Stromal cell of bone marrow (primary cell): Measurements from ENCODE around the gene PPARG.

Experiments used
- DNase-seq: peaks from one replicate; pipeline ENCODE4 v3.0.0-alpha.2; 2012; ENCODE audit warnings: low read depth

The PPARG gene

GRCh38 chr3:12313519-12313918 lies 24.6 kb downstream of the PPARG start:
- no peak for DNase-seq

GRCh38 chr3:12316253-12316652 lies 27.4 kb downstream of the PPARG start:
- no peak for DNase-seq

- DNase-seq, result no peak
These were observed 28.0 kb downstream of the PPARG start for GRCh38 chr3:12316729-12317351.

- no peak for DNase-seq
These were observed 29.0 kb downstream of the PPARG start for GRCh38 chr3:12317914-12318313.

GRCh38 chr3:12318758-12319621 lies 30.1 kb downstream of the PPARG start:
- no peak for DNase-seq

- DNase-seq, result no peak
These were observed 32.1 kb downstream of the PPARG start for GRCh38 chr3:12321015-12321414.

GRCh38 chr3:12323237-12323636 lies 34.4 kb downstream of the PPARG start:
- DNase-seq, result no peak

GRCh38 chr3:12325586-12326515 lies 37.0 kb downstream of the PPARG start:
- DNase-seq, result no peak

GRCh38 chr3:12327021-12327420 lies 38.2 kb downstream of the PPARG start:
- no peak for DNase-seq

GRCh38 chr3:12328132-12328836 lies 39.4 kb downstream of the PPARG start:
- DNase-seq, result no peak

GRCh38 chr3:12328837-12329462 lies 40.1 kb downstream of the PPARG start:
- no peak for DNase-seq

- DNase-seq, result no peak
These were observed 45.9 kb downstream of the PPARG start for GRCh38 chr3:12334786-12335185.

- no peak for DNase-seq
These were observed 46.6 kb downstream of the PPARG start for GRCh38 chr3:12335421-12335820.

- no peak for DNase-seq
These were observed 47.2 kb downstream of the PPARG start for GRCh38 chr3:12336099-12336498.

- DNase-seq, result no peak
These were observed 50.0 kb downstream of the PPARG start for GRCh38 chr3:12338595-12339546.

- no peak for DNase-seq
These were observed 51.0 kb downstream of the PPARG start for GRCh38 chr3:12339701-12340480.

- no peak for DNase-seq
These were observed 51.6 kb downstream of the PPARG start for GRCh38 chr3:12340506-12340905.

- no peak for DNase-seq
These were observed 53.3 kb downstream of the PPARG start for GRCh38 chr3:12342151-12342550.

- no peak for DNase-seq
These were observed 54.2 kb downstream of the PPARG start for GRCh38 chr3:12343047-12343501.
